A549 (cell line): ENCODE data around the gene SIVA1. TPM values are rescaled to one million over a fixed set of nuclear protein-coding genes. Genes with fewer than 3 reads are reported as not detected.

Experiments used
- ATAC-seq, 2 experiments: fragments of 200-7000 bp in 1 of 2; fragments of >200 bp in 1 of 2; cut with Nextera tagmentation in 1 of 2; cut with Tn5 transposase in 1 of 2; 3 replicates each; pipeline versions ENCODE4 v1.8.0 to v1.9.1; 2018 to 2020; ENCODE audit warnings: mild to moderate bottlenecking in 1 of 2, moderate library complexity in 1 of 2
- CTCF ChIA-PET: fragments of 300-600 bp; sonication (Branson Sonifier 250); formaldehyde crosslinking; extraction: SDS; loops from one replicate; lab custom pipeline; 2021; ENCODE audit warnings: antibody characterized with exemption, inconsistent platforms; lab: Yijun Ruan, JAX
- POLR2A ChIA-PET: fragments of 350-600 bp; formaldehyde crosslinking; extraction: SDS; loops from one replicate; lab custom pipeline; 2021; ENCODE audit warnings: antibody characterized with exemption, inconsistent platforms; lab: Yijun Ruan, JAX
- DNase-seq, 2 experiments: peaks; one replicate each; pipeline versions ENCODE4 v3.0.0 to v3.0.0-alpha.2; 2011 to 2016; ENCODE audit warnings: low read depth in 1 of 2, low spot score in 1 of 2
- FAIRE-seq: peaks from 2 replicates; lab custom pipeline; 2011; peaks lifted over from hg19 to GRCh38; lab: Jason Lieb, UNC
- H3K27ac ChIP-seq, 2 experiments: fragments of >200 bp; sonication (Bioruptor Twin); formaldehyde crosslinking; 3 replicates each; pipeline ENCODE4 v1.5.1; 2016 to 2017
- H3K4me1 ChIP-seq: fragments of >200 bp; sonication (Bioruptor Twin); formaldehyde crosslinking; 3 replicates; pipeline ENCODE4 v1.6.1; 2016
- H3K4me2 ChIP-seq: fragments of >200 bp; sonication (Bioruptor Twin); formaldehyde crosslinking; 3 replicates; pipeline ENCODE4 v1.6.1; 2016
- H3K4me3 ChIP-seq: fragments of >200 bp; sonication (Bioruptor Twin); formaldehyde crosslinking; 3 replicates; pipeline ENCODE4 v1.5.1; 2016
- H3K9me3 ChIP-seq: fragments of >200 bp; sonication (Bioruptor Twin); formaldehyde crosslinking; 3 replicates; pipeline ENCODE4 v1.6.1; 2016
- BHLHE40 ChIP-seq: IDR thresholded peaks from 2 replicates; pipeline ENCODE4 v1.6.1; 2012; ENCODE audit warnings: low read depth, low read length, inconsistent platforms
- CBX8 ChIP-seq: fragments of 200-600 bp; sonication (generic); IDR thresholded peaks from 2 replicates; pipeline ENCODE4 v1.6.1; 2016
- CEBPB ChIP-seq, 2 experiments: fragments of >200 bp in 1 of 2; sonication (Bioruptor Twin) in 1 of 2; formaldehyde crosslinking in 1 of 2; IDR thresholded peaks; 2 replicates each; pipeline ENCODE4 v1.6.1; 2012 to 2016
- CHD2 ChIP-seq: fragments of 150-350 bp; IDR thresholded peaks from 2 replicates; pipeline ENCODE4 v1.6.1; 2014; ENCODE audit warnings: low read length; ENCODE audit not compliant: partially characterized antibody
- CTCF ChIP-seq: fragments of >200 bp; sonication (Bioruptor Twin); formaldehyde crosslinking; IDR thresholded peaks from 3 replicates; pipeline ENCODE4 v1.5.1; 2016
- EHF ChIP-seq: fragments of 250-450 bp; sonication (Bioruptor Pico); IDR thresholded peaks from 2 replicates; pipeline ENCODE4 v1.5.0; 2020; ENCODE audit warnings: mild to moderate bottlenecking
- EP300 ChIP-seq, 2 experiments: fragments of >200 bp; sonication (Bioruptor Twin); formaldehyde crosslinking; IDR thresholded peaks; 2 replicates in 1 of 2; 3 replicates in 1 of 2; pipeline ENCODE4 v1.6.1; 2016 to 2017
- FOXS1 ChIP-seq: fragments of 250-450 bp; sonication (Bioruptor Pico); IDR thresholded peaks from 2 replicates; pipeline ENCODE4 v1.5.0; 2020; ENCODE audit warnings: mild to moderate bottlenecking, moderate library complexity
- GATA3 ChIP-seq: IDR thresholded peaks from 2 replicates; pipeline ENCODE4 v1.6.1; 2012; ENCODE audit warnings: borderline replicate concordance
- HES2 ChIP-seq: fragments of >200 bp; sonication (Bioruptor Twin); formaldehyde crosslinking; IDR thresholded peaks from 2 replicates; pipeline ENCODE4 v1.6.1; 2016
- HOXB5 ChIP-seq: fragments of 250-450 bp; sonication (Bioruptor Pico); IDR thresholded peaks from 2 replicates; pipeline ENCODE4 v1.5.0; 2020; ENCODE audit warnings: mild to moderate bottlenecking, moderate library complexity
- JUN ChIP-seq, 2 experiments: fragments of >200 bp; sonication (Bioruptor Twin); formaldehyde crosslinking; IDR thresholded peaks; 2 replicates in 1 of 2; 3 replicates in 1 of 2; pipeline ENCODE4 v1.6.1; 2016 to 2017
- KDM1A ChIP-seq: fragments of 200-600 bp; sonication (generic); IDR thresholded peaks from 2 replicates; pipeline ENCODE4 v1.6.1; 2016; ENCODE audit warnings: low read depth, mild to moderate bottlenecking
- MYC ChIP-seq: IDR thresholded peaks from 2 replicates; pipeline ENCODE4 v1.6.1; 2012; ENCODE audit warnings: mild to moderate bottlenecking, inconsistent platforms, low read length, improper control_type of control experiment, borderline replicate concordance
- RAD21 ChIP-seq, 2 experiments: fragments of >200 bp in 1 of 2; sonication (Bioruptor Twin) in 1 of 2; formaldehyde crosslinking in 1 of 2; IDR thresholded peaks in 1 of 2; conservative IDR thresholded peaks in 1 of 2; 2 replicates in 1 of 2; 3 replicates in 1 of 2; pipeline ENCODE4 v1.6.1; 2012 to 2018; ENCODE audit warnings: inconsistent platforms in 1 of 2
- SREBF2 ChIP-seq: fragments of 450-650 bp; IDR thresholded peaks from 2 replicates; pipeline ENCODE4 v1.6.1; 2014; ENCODE audit warnings: mild to moderate bottlenecking, moderate library complexity
- TFCP2L1 ChIP-seq: fragments of 250-450 bp; sonication (Bioruptor Pico); IDR thresholded peaks from 2 replicates; pipeline ENCODE4 v1.5.0; 2021; ENCODE audit warnings: mild to moderate bottlenecking
- ZC3H11A ChIP-seq: fragments of 450-650 bp; IDR thresholded peaks from 2 replicates; pipeline ENCODE4 v1.6.1; 2014; ENCODE audit warnings: antibody characterized with exemption, mild to moderate bottlenecking
- WGBS: methylation state at CpG from one replicate; pipeline ENCODE4 v1.1.6; 2017; ENCODE audit errors: missing lambda C conversion rate; 5-methylcytosine and 5-hydroxymethylcytosine counted together
- polyA plus RNA-seq, 4 experiments: library from polyadenylated mRNA; depleted of rRNA in 3 of 4; stranded (reverse); fragments of >200 nt; fragmentation: RNase III in 1 of 4; extraction: RNeasy Plus Mini Kit Qiagen cat#74134 plus additional on column Dnase treatment in 1 of 4; gene quantifications; 2 replicates in 3 of 4; 3 replicates in 1 of 4; pipeline ENCODE4 v1.2.3, GENCODE V29; 2011 to 2017
- TF ChIP-seq, protein P1 (sequence below): fragments of 150-350 bp; IDR thresholded peaks from 2 replicates; pipeline ENCODE4 v1.6.1; 2014; ENCODE audit warnings: low read depth, mild to moderate bottlenecking, low read length
- TF ChIP-seq, protein P2 (sequence below): fragments of 200-600 bp; sonication (generic); IDR thresholded peaks from 2 replicates; pipeline ENCODE4 v1.6.1; 2016; ENCODE audit warnings: antibody characterized with exemption, mild to moderate bottlenecking, moderate library complexity

SIVA1 gene
- polyA plus RNA-seq, 2 of the 4 experiments (the other 2 are of a cell fraction), result 90.0 to 169 TPM

DNA sequence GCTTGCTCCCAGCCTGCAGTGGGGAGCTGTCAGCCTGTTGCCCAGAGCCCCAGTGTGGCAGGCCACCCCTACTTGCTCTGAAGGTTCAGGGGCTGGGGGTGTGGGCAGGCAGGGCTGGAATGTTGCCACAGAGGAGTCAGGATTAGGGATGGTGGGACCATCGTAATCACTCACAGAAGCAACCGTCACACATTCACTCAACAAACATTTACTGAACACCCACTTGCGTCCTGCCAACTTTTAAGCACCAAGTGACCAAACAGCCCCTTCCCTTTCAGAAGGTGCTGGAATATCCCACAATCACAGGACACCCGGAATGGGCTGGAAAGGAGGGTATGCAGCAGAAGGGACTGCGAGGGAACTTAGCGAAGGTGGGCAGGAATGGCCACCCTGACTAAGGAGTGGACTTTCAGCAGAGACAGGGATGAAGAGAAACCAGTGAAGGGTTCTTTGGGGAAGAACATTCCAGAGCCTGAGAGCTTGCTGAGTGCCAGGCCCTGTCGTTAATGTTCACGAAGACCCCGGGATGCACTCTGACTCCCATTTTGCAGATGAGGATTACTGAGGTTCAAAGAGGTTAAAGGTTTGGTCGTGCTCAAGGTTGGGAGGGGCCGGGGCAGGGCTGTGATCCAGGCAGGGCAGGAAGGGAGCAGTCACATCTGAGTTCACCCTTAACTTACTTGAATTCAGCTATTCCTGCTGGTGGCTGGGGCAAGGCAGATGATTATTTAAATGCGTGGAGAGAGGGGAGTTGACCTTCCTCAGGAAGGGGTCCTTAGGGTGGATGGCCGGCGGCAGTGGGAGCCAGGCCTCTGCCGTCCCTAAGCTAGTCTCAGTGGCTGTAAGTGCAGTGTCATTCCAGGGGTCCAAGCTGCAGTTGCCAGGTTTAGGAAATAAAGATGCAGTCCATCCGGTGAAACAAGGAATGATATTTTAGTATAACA lies 45.6 kb downstream of the SIVA1 start:
- no peak overlapping the region for H3K4me2 ChIP-seq
- WGBS, result 83% methylated on average over 16 of the region's 16 CpGs
- H3K4me3 ChIP-seq, result no peak overlapping the region
- no peak overlapping the region for H3K27ac ChIP-seq
- ATAC-seq, result no peak
- ChIA-PET POLR2A (no interaction called here), CTCF (interaction anchor here (1.0 to 1.2 kb wide), 3 partner anchors 27 to 30 kb away, joined by 3 to 4 read pairs (median 3); no protein-coding TSS in a partner anchor)
- no peak for TF ChIP-seq HES2
- peak; percentile 58; the same call in 1 of the 2 replicates for TF ChIP-seq KDM1A
- no peak for TF ChIP-seq RAD21 (conservative IDR thresholded peaks at IDR 0.05 in 1 of 2, IDR thresholded peaks at IDR 0.05 in 1 of 2)
- no peak for FAIRE-seq
- H3K4me1 ChIP-seq, result peaks cover 39% of the 10 kb centered on the region
- no peaks in the 10 kb centered on the region for H3K9me3 ChIP-seq
- DNase-seq, result no peak

DNA sequence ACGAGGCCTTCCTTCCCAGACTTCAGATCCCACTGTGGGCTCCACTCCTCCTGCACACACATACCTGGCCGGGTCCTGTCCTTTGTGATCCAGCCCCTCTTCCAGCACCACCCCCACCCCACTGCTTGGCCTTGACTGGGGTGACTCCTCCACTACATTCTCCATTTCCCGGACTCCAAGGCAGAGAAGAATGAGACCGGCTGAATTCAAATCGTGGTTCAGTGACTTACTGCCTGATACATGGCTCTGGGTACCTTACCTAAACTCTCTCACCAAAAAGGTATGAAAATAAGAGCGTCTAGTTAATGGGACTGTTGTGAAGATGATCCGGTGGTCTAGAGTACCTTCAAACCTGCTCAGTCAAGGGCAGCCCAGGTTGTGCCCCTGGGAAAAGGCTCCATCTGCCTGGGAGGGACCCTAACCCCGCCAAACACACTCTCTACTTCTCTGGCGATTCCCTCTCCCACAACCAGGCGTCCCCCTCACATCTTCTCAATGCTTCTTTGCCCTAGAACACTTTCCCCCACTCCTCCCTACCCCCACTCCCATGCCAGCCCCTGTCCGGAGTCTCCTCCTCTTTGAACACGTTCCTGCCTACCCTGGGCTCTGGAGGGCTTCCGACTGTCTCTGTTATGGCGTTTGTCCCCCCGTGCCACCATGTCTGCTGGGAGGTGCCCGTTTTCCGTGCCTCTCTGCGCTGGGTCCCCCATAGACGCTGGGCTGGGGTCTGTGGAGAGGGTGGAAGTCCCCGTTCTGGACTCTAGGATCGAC lies 46.5 kb downstream of the SIVA1 start:
- WGBS, result 73% methylated on average over 19 of the region's 21 CpGs
- peaks cover 40% of the 10 kb centered on the region for H3K4me1 ChIP-seq
- POLR2A ChIA-PET, result no interaction called here
- no peaks in the 10 kb centered on the region for H3K9me3 ChIP-seq
- no peak overlapping the region; the same call in 2 of the 3 replicates for H3K4me3 ChIP-seq
- CTCF ChIA-PET, result interaction anchor here (1.2 kb wide), 1 partner anchor 31 kb away, joined by 3 read pairs; no protein-coding TSS in a partner anchor
- peak overlapping the region in 1 of 2 experiments; percentile 95; a peak in 3 of 6 replicates for H3K27ac ChIP-seq
- TF ChIP-seq SREBF2 (no peak), CBX8 (no peak), TFCP2L1 (no peak), EP300 (IDR thresholded peaks at IDR 0.05) (no peak), MYC (no peak), ZC3H11A (no peak), BHLHE40 (no peak), GATA3 (no peak)
- TF ChIP-seq, protein P1, sequence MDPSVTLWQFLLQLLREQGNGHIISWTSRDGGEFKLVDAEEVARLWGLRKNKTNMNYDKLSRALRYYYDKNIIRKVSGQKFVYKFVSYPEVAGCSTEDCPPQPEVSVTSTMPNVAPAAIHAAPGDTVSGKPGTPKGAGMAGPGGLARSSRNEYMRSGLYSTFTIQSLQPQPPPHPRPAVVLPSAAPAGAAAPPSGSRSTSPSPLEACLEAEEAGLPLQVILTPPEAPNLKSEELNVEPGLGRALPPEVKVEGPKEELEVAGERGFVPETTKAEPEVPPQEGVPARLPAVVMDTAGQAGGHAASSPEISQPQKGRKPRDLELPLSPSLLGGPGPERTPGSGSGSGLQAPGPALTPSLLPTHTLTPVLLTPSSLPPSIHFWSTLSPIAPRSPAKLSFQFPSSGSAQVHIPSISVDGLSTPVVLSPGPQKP, result no peak
- ATAC-seq (no peak), DNase-seq (no peak), FAIRE-seq (no peak)
- peak overlapping the region; percentile 99 for H3K4me2 ChIP-seq

GRCh38 chr14:104800015-104800770 lies 47.2 kb downstream of the SIVA1 start:
- Histone ChIP-seq H3K9me3 (no peaks in the 10 kb centered on the region), H3K4me1 (peaks cover 48% of the 10 kb centered on the region), H3K4me3 (peak overlapping the region; percentile 68), H3K27ac (peak overlapping the region; percentile 74 to 95), H3K4me2 (peak overlapping the region; percentile 99)
- FAIRE-seq, result no peak
- ChIA-PET CTCF (interaction anchor here (0.9 to 2.1 kb wide), 8 partner anchors 9 to 34 kb away, joined by 3 to 8 read pairs (median 4); no protein-coding TSS in a partner anchor), POLR2A (no interaction called here)
- TF ChIP-seq CHD2 (peak; percentile 82), JUN (IDR thresholded peaks at IDR 0.05) (0 out of 5 replicates have a peak, but pooled peaks of 1 of the 2 experiments have one; percentile 12), FOXS1 (CRISPR knock-in tag) (no peak), HOXB5 (CRISPR knock-in tag) (no peak), CEBPB (IDR thresholded peaks at IDR 0.05) (no peak), EHF (CRISPR knock-in tag) (no peak), CTCF (0 out of 3 replicates have a peak, but pooled peaks have one; percentile 5)
- TF ChIP-seq, protein P2, sequence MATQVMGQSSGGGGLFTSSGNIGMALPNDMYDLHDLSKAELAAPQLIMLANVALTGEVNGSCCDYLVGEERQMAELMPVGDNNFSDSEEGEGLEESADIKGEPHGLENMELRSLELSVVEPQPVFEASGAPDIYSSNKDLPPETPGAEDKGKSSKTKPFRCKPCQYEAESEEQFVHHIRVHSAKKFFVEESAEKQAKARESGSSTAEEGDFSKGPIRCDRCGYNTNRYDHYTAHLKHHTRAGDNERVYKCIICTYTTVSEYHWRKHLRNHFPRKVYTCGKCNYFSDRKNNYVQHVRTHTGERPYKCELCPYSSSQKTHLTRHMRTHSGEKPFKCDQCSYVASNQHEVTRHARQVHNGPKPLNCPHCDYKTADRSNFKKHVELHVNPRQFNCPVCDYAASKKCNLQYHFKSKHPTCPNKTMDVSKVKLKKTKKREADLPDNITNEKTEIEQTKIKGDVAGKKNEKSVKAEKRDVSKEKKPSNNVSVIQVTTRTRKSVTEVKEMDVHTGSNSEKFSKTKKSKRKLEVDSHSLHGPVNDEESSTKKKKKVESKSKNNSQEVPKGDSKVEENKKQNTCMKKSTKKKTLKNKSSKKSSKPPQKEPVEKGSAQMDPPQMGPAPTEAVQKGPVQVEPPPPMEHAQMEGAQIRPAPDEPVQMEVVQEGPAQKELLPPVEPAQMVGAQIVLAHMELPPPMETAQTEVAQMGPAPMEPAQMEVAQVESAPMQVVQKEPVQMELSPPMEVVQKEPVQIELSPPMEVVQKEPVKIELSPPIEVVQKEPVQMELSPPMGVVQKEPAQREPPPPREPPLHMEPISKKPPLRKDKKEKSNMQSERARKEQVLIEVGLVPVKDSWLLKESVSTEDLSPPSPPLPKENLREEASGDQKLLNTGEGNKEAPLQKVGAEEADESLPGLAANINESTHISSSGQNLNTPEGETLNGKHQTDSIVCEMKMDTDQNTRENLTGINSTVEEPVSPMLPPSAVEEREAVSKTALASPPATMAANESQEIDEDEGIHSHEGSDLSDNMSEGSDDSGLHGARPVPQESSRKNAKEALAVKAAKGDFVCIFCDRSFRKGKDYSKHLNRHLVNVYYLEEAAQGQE, result peak; percentile 79
- DNase-seq, result peak in 1 of 2 experiments; percentile 54
- peak; percentile 5 to 40; a peak in 3 of 6 replicates for ATAC-seq
- WGBS, result 62% methylated on average over 18 of the region's 83 CpGs
